Mesothelial cell of epicardium (in vitro differentiated cells): Measurements from ENCODE around the gene SHANK2. TPM values are rescaled to one million over a fixed set of nuclear protein-coding genes. Genes with fewer than 3 reads are reported as not detected.

Experiments
- DNase-seq, 2 experiments: peaks; one replicate each; pipeline ENCODE4 v3.0.0; 2021; ENCODE audit warnings: low spot score in 2 of 2; ENCODE audit not compliant: unreplicated experiment in 2 of 2
- H3K27ac Mint-ChIP-seq: 2 replicates; pipeline ENCODE4 v1.8.0; 2021; ENCODE audit warnings: mixed read lengths
- H3K27me3 Mint-ChIP-seq: 2 replicates; pipeline ENCODE4 v1.8.0; 2021; ENCODE audit warnings: low read depth, mixed read lengths
- H3K36me3 Mint-ChIP-seq: 2 replicates; pipeline ENCODE4 v1.8.0; 2021; ENCODE audit warnings: mixed read lengths
- H3K4me1 Mint-ChIP-seq: 2 replicates; pipeline ENCODE4 v1.8.0; 2021; ENCODE audit warnings: mixed read lengths
- H3K4me3 Mint-ChIP-seq: 2 replicates; pipeline ENCODE4 v1.8.0; 2021; ENCODE audit warnings: mild to moderate bottlenecking, moderate library complexity, mixed read lengths
- H3K9me3 Mint-ChIP-seq: 2 replicates; pipeline ENCODE4 v1.8.0; 2021; ENCODE audit warnings: mixed read lengths
- total RNA-seq: library from RNA; stranded (reverse); gene quantifications from 3 replicates; pipeline ENCODE4 v1.2.1, GENCODE V29; 2021
- TF ChIP-seq, protein P1 (sequence below): fragments of 200-600 bp; sonication (generic); IDR thresholded peaks from one replicate; pipeline ENCODE4 v1.5.0; 2021; ENCODE audit warnings: antibody characterized with exemption; ENCODE audit not compliant: unreplicated experiment

SHANK2 gene
- total RNA-seq, 1 donor from 2014 or later: 2.1 TPM

DNA sequence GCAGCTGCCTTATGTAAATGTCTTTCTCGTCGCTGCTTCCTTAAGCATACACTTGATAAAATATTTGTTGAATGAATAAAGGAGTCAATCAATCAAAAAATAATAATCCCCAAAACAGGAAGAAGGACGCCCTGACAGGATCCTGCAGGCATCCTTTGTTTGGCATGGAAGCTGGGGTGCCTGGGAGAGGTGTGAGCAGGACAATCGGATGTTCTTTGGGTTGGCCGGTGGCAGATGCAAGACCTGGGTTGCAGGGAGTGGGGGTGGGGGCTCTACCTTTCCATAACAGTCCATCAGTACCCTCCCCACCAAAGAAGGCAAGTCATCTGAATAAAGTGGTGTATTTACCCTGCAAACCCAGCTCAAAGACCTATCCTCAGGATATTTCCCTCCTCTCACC lies 1.4 kb upstream of the SHANK2 start:
- TF ChIP-seq, protein P1, sequence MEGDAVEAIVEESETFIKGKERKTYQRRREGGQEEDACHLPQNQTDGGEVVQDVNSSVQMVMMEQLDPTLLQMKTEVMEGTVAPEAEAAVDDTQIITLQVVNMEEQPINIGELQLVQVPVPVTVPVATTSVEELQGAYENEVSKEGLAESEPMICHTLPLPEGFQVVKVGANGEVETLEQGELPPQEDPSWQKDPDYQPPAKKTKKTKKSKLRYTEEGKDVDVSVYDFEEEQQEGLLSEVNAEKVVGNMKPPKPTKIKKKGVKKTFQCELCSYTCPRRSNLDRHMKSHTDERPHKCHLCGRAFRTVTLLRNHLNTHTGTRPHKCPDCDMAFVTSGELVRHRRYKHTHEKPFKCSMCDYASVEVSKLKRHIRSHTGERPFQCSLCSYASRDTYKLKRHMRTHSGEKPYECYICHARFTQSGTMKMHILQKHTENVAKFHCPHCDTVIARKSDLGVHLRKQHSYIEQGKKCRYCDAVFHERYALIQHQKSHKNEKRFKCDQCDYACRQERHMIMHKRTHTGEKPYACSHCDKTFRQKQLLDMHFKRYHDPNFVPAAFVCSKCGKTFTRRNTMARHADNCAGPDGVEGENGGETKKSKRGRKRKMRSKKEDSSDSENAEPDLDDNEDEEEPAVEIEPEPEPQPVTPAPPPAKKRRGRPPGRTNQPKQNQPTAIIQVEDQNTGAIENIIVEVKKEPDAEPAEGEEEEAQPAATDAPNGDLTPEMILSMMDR: no peak
- Mint-ChIP-seq H3K9me3 (peaks cover 5% of the 10 kb centered on the region), H3K27me3 (peaks cover 64% of the 10 kb centered on the region), H3K4me1 (peaks cover 9% of the 10 kb centered on the region), H3K27ac (no peak overlapping the region), H3K36me3 (no peaks in the 10 kb centered on the region), H3K4me3 (no peak overlapping the region)
- no peak for DNase-seq

DNA sequence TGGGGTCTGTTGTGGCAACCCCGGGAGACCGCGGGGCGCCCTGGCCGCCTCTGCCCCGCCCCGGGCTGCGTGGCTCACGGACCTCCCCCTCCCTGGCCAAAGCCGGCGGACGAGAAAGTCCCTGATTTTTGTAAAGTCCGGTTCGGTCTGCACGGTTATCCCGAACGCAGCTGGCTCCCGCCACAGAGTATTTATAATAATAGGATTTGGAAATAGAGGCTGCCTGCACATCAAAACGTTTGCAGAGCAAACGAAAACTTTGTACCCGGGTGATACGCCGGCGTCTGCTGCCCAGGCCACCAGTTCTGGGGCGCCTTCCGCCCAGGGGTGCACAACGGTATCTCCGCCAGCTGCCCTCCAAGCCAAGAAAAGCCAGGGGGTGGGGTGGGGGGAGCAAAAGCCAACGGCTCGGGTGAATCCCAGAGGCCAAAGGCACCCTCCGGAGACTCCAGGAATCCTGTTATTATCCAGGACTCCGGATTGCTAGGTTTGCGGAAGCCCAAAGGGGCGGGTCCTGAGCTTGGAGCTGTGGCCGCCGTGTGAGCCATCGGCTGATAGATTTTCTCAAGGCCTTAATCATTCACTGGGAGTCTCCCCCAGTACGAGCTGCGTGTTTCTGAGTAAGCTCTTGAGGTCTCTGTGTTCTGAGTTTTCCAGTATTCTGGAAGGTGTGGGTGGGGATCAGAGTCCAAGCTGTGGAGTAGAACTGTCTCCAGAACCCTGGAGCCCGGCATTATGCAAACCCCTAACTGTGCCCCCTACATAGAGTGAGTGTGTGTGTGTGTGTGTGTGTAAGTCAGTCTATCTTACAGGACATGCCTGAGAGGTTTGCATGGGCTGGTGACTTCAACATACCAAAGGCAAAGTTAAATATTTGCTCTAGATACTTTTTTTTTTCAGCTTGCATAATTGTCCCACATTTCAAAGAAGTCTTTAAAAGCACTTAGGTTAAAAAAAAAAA lies 673 bp upstream of the SHANK2 start:
- no peaks in the 10 kb centered on the region for H3K9me3 Mint-ChIP-seq
- TF ChIP-seq, protein P1: no peak
- H3K27ac Mint-ChIP-seq: peak overlapping the region; percentile 56
- peak overlapping the region; percentile 62 for H3K4me3 Mint-ChIP-seq
- H3K27me3 Mint-ChIP-seq: peaks cover 71% of the 10 kb centered on the region
- DNase-seq: no peak
- H3K36me3 Mint-ChIP-seq: no peaks in the 10 kb centered on the region
- peaks cover 9% of the 10 kb centered on the region for H3K4me1 Mint-ChIP-seq

DNA sequence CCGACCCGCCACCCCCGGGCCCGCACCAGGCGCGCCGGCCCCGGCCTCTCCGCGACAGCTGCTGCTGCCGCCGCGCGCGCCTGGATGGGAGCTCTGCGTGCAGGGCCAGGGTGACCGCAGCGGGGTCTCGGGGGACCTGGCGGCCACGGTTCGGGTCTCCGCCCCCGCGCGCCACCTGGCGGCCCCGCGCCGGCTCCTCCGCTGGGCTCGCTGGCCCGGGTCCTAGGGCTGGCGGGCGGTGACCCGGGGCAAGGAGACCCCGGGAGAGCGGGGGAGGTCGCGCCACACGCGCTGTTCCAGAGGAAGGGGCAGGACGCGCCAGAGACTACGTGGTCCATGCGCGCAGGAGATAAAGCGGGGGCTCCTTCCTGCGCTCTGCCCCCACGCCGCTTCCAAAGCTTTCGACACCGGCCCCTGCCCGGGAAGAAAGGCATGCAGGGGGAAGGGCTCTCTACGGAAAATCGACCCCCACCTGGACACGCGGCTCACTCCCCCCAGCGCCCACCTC lies 562 bp downstream of the SHANK2 start:
- TF ChIP-seq, protein P1: peak; percentile 19
- Mint-ChIP-seq H3K27me3 (peaks cover 78% of the 10 kb centered on the region), H3K9me3 (no peaks in the 10 kb centered on the region), H3K4me3 (peak overlapping the region; percentile 63), H3K27ac (no peak overlapping the region), H3K4me1 (peaks cover 9% of the 10 kb centered on the region), H3K36me3 (no peaks in the 10 kb centered on the region)
- DNase-seq: peak in 1 of 2 experiments; percentile 66

DNA sequence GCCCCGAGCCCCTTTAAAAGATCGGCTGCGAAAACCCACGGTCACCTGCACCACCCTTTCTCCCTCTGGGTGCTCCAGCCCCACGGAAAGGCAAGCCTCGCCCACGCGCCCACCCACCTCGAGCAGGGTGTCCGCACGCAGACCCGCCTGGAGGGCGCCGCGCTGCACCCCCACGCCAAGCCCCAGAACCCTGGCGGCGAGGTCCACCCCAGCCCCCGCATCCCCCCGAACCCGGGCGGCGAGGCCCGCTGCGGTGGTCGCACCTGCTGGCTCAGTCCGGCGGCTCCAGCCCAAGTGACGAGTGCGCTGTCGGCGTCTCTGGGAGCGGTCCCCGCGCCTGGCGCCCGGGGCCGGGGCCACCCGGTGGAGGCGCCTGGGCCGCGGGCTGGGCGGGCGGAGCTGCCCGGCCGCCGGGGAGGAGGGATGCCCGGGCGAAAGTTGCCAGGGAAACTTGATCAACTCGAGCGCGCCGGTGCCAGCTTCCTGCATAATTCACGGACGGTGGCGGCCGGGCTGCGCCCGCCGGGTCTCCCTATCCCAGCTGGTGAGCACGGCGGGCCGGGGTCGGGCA lies 1.1 kb downstream of the SHANK2 start:
- Mint-ChIP-seq H3K27ac (no peak overlapping the region), H3K4me1 (peaks cover 11% of the 10 kb centered on the region), H3K4me3 (peak overlapping the region; percentile 56), H3K9me3 (no peaks in the 10 kb centered on the region), H3K36me3 (no peaks in the 10 kb centered on the region), H3K27me3 (peaks cover 74% of the 10 kb centered on the region)
- TF ChIP-seq, protein P1: no peak
- DNase-seq: no peak

DNA sequence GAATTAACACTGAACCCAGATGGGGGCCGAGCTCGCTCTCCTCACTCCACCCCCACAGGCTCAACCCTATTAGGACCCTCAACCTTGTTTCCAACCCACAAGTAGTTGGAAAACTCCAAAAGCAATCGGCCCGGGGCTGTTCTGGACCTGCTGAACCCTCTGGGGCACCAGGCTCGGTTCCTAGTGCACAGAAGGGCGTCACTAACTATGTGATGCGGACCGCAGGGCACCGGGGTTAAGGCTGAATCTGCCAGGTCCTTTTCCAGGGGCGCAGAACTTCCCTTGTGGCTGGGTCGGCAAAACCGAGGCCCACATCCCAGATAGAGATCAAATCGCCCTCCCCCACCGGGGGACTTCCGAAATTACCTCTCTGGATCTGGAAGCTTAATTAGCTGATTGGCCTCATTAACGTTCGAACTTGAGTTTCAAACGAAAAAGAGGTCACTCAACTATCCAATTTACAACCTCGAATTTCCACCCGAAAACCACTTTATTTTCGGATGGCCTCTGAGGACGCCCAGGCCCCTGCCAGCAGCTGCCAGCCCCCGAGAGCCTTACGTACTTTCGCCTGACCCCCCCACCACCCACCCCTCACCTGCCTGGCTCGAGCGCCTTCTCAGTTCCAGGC lies 1.7 kb downstream of the SHANK2 start:
- no peak for DNase-seq
- H3K27me3 Mint-ChIP-seq: peaks cover 72% of the 10 kb centered on the region
- TF ChIP-seq, protein P1: no peak
- no peak overlapping the region for H3K27ac Mint-ChIP-seq
- no peaks in the 10 kb centered on the region for H3K9me3 Mint-ChIP-seq
- peaks cover 14% of the 10 kb centered on the region for H3K4me1 Mint-ChIP-seq
- no peaks in the 10 kb centered on the region for H3K36me3 Mint-ChIP-seq
- H3K4me3 Mint-ChIP-seq: peak overlapping the region; percentile 56
